Neural progenitor cell (in vitro differentiated cells): Measurements from ENCODE around the gene RHOD. TPM values are rescaled to one million over a fixed set of nuclear protein-coding genes. Genes with fewer than 3 reads are reported as not detected.
A peak's percentile ranks its signal among the peaks of the same experiment; 100 is the strongest.

Source experiments
- DNase-seq: peaks from one replicate; pipeline ENCODE4 v3.0.0-alpha.2; 2016; ENCODE audit warnings: low spot score
- H2AFZ ChIP-seq: fragments of 200-600 bp; sonication (generic); replicated peaks from 2 replicates; pipeline ENCODE4 v1.6.1; 2016; ENCODE audit warnings: antibody characterized with exemption
- H3F3A ChIP-seq: fragments of 200-600 bp; sonication (generic); 2 replicates; pipeline ENCODE4 v1.6.1; 2016; ENCODE audit warnings: antibody characterized with exemption, low read depth
- H3K27ac ChIP-seq: fragments of 200-600 bp; sonication (generic); 2 replicates; pipeline ENCODE4 v1.5.1; 2016; ENCODE audit warnings: mild to moderate bottlenecking
- H3K27me3 ChIP-seq: fragments of 200-600 bp; sonication (generic); 2 replicates; pipeline ENCODE4 v1.6.1; 2016; ENCODE audit warnings: mild to moderate bottlenecking, moderate library complexity
- H3K36me3 ChIP-seq: fragments of 200-600 bp; sonication (generic); 2 replicates; pipeline ENCODE4 v1.5.1; 2016
- H3K4me1 ChIP-seq: fragments of 200-600 bp; sonication (generic); 2 replicates; pipeline ENCODE4 v1.6.1; 2016; ENCODE audit warnings: mixed run types
- H3K4me2 ChIP-seq: fragments of 200-600 bp; sonication (generic); 2 replicates; pipeline ENCODE4 v1.6.1; 2016
- H3K4me3 ChIP-seq: fragments of 200-600 bp; sonication (generic); 2 replicates; pipeline ENCODE4 v1.5.1; 2016
- H3K79me2 ChIP-seq: fragments of 200-600 bp; sonication (generic); 2 replicates; pipeline ENCODE4 v1.6.1; 2016; ENCODE audit warnings: low read depth
- H3K9ac ChIP-seq: fragments of 200-600 bp; sonication (generic); 2 replicates; pipeline ENCODE4 v1.6.1; 2016
- H3K9me3 ChIP-seq: fragments of 200-600 bp; sonication (generic); 2 replicates; pipeline ENCODE4 v1.5.1; 2016; ENCODE audit warnings: low read depth
- H4K20me1 ChIP-seq: fragments of 200-600 bp; sonication (generic); 2 replicates; pipeline ENCODE4 v1.6.1; 2016; ENCODE audit warnings: low read depth
- H3K27ac Mint-ChIP-seq: 3 replicates; pipeline ENCODE4 v1.8.0; 2021; ENCODE audit warnings: mixed read lengths
- H3K27me3 Mint-ChIP-seq: 2 replicates; pipeline ENCODE4 v1.8.0; 2022; ENCODE audit warnings: low read depth, mild to moderate bottlenecking, inconsistent platforms, moderate library complexity, mixed read lengths; ENCODE audit not compliant: insufficient read depth
- H3K36me3 Mint-ChIP-seq: 3 replicates; pipeline ENCODE4 v1.8.0; 2021; ENCODE audit warnings: mixed read lengths
- H3K4me1 Mint-ChIP-seq: 3 replicates; pipeline ENCODE4 v1.8.0; 2021; ENCODE audit warnings: mixed read lengths
- H3K4me3 Mint-ChIP-seq: 3 replicates; pipeline ENCODE4 v1.8.0; 2021; ENCODE audit warnings: mild to moderate bottlenecking, moderate library complexity, mixed read lengths
- H3K9me3 Mint-ChIP-seq: 3 replicates; pipeline ENCODE4 v1.8.0; 2020; ENCODE audit warnings: mixed read lengths
- EZH2 ChIP-seq: fragments of 200-600 bp; sonication (generic); IDR thresholded peaks from 2 replicates; pipeline ENCODE4 v1.6.1; 2017; ENCODE audit warnings: antibody characterized with exemption, mild to moderate bottlenecking, moderate library complexity
- EZH2phosphoT487 ChIP-seq: fragments of 200-600 bp; sonication (generic); IDR thresholded peaks from 2 replicates; pipeline ENCODE4 v1.6.1; 2017; ENCODE audit warnings: antibody characterized with exemption
- total RNA-seq: library from RNA; depleted of rRNA; stranded (reverse); fragments of >200 nt; gene quantifications from 2 replicates; pipeline ENCODE4 v1.2.3, GENCODE V29; 2015; ENCODE audit warnings: low replicate concordance
- TF ChIP-seq, protein P1 (sequence below): fragments of 200-600 bp; sonication (generic); IDR thresholded peaks from 2 replicates; pipeline ENCODE4 v1.5.1; 2017; ENCODE audit warnings: antibody characterized with exemption, mild to moderate bottlenecking

RHOD gene
- total RNA-seq, 1 donor from 2014 or later: 6.6 TPM

DNA sequence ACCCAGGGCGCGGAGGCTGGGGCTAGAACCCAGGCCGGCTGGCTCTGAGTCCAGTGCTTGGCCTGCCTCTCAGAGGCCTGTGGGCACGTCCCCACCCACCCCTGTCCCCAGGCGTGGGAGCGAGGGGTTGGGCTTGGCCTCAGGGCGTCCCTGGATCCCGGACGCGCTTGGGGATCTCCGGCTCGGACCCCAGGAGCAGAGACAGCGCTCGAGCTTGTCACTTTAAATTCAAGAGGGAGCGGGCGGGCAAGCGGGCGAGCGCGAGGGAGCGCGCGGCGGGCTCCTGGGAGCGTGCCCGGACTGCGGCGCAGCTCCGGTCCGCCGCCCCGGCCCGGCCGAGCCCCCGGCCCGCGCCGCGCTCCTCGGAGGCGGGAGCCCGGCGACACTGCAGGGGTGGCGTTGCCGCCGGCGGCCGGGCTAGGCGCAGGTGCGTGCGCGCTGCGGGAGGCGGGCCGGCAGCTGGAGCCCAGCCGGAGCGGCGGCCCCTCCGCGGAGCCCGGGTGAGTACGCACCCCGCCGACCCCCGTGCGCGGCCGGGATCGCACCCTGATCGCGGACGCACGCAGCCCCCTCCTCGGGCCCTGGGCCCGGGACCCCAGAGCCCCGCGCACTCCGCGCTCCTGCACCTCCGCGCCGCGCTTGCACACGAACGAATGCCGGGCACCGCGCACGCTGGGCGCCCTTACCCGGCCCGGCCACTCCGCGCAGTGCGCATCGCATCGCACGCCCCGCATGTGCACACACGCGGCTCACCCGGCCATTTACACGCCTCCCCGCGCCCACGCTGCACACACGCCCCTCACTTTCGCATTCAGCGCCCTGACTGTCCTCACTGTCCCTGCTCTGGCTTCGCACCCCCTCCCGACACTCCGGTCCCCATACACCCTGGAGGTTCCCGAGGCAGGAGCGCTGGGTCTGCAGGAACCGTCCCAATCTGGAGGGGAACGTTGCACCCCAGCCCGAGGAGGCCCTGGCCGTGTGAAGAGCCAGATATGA is 33.4 kb upstream of the RHOD start, which contains the start of gene SYT12:
Gene SYT12 (plus strand): TSS at position 174 of the 996 bp plus-strand sequence. CDS start 7,011 bp downstream, outside the sequence.
- H3K4me3 Mint-ChIP-seq: peak within 1 kb of the TSS; percentile 85
- DNase-seq: peak; percentile 65
- H3K4me3 ChIP-seq: peak within 1 kb of the TSS; percentile 51

DNA sequence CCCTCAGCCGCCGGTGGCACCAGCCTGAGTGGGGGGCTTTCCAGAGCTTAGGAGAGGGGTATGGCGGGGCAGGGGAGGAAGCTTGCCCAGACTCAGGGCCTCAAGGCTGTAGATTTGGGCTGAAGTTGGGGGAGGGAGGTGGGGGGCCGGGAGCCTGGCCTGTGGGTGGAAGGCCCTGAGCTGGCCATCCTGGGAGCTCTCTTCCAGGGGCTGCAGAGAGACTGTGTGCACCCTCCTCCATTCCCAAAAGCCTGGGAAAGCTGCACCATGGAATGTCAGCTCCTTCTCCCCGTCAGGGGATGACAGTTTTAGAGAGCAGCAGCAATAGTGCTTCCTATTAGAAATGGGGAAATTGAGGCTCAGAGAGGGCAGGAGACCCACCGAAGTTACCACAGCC is 32.7 kb upstream of the RHOD start:
- TF ChIP-seq EZH2phosphoT487 (peak; percentile 24), EZH2 (no peak)
- TF ChIP-seq, protein P1, sequence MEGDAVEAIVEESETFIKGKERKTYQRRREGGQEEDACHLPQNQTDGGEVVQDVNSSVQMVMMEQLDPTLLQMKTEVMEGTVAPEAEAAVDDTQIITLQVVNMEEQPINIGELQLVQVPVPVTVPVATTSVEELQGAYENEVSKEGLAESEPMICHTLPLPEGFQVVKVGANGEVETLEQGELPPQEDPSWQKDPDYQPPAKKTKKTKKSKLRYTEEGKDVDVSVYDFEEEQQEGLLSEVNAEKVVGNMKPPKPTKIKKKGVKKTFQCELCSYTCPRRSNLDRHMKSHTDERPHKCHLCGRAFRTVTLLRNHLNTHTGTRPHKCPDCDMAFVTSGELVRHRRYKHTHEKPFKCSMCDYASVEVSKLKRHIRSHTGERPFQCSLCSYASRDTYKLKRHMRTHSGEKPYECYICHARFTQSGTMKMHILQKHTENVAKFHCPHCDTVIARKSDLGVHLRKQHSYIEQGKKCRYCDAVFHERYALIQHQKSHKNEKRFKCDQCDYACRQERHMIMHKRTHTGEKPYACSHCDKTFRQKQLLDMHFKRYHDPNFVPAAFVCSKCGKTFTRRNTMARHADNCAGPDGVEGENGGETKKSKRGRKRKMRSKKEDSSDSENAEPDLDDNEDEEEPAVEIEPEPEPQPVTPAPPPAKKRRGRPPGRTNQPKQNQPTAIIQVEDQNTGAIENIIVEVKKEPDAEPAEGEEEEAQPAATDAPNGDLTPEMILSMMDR: no peak
- no peak for DNase-seq
- H3K9me3 Mint-ChIP-seq: no peaks in the 10 kb centered on the region
- Histone ChIP-seq H3K27ac (no peak overlapping the region), H3K36me3 (no peaks in the 10 kb centered on the region), H3K9me3 (no peaks in the 10 kb centered on the region), H3K4me2 (peak overlapping the region; percentile 83), H3F3A (peaks cover 6% of the 10 kb centered on the region), H2AFZ (peak overlapping the region; percentile 15), H3K9ac (no peak overlapping the region), H3K79me2 (no peaks in the 10 kb centered on the region), H4K20me1 (peaks cover 13% of the 10 kb centered on the region), H3K4me1 (peaks cover 9% of the 10 kb centered on the region), H3K27me3 (peaks cover 50% of the 10 kb centered on the region), H3K4me3 (peak overlapping the region; percentile 51)
- H3K36me3 Mint-ChIP-seq: no peaks in the 10 kb centered on the region
- H3K27ac Mint-ChIP-seq: no peak overlapping the region
- H3K27me3 Mint-ChIP-seq: peaks cover 41% of the 10 kb centered on the region
- H3K4me3 Mint-ChIP-seq: no peak overlapping the region
- H3K4me1 Mint-ChIP-seq: peaks cover 3% of the 10 kb centered on the region

More for the DNA sequence above, 33.4 kb upstream of the RHOD start, which contains the start of gene SYT12:
- Mint-ChIP-seq H3K4me1 (peaks cover 5% of the 10 kb centered on the region), H3K27me3 (peaks cover 42% of the 10 kb centered on the region), H3K36me3 (no peaks in the 10 kb centered on the region), H3K27ac (no peak within 1 kb of the TSS), H3K9me3 (no peaks in the 10 kb centered on the region)
- no peak within 1 kb of the TSS for H3K9ac ChIP-seq
- TF ChIP-seq, protein P1: no peak
- peak; percentile 74 for TF ChIP-seq EZH2phosphoT487
- peak; percentile 85 for TF ChIP-seq EZH2
- peaks cover 50% of the 10 kb centered on the region for H3K27me3 ChIP-seq
- H2AFZ ChIP-seq: peak within 1 kb of the TSS; percentile 90
- H3F3A ChIP-seq: peaks cover 6% of the 10 kb centered on the region
- no peaks in the 10 kb centered on the region for H3K79me2 ChIP-seq
- H3K27ac ChIP-seq: no peak within 1 kb of the TSS
- no peaks in the 10 kb centered on the region for H3K9me3 ChIP-seq
- peaks cover 13% of the 10 kb centered on the region for H4K20me1 ChIP-seq
- H3K4me2 ChIP-seq: peak within 1 kb of the TSS; percentile 83
- H3K4me1 ChIP-seq: peaks cover 9% of the 10 kb centered on the region
- H3K36me3 ChIP-seq: no peaks in the 10 kb centered on the region

DNA sequence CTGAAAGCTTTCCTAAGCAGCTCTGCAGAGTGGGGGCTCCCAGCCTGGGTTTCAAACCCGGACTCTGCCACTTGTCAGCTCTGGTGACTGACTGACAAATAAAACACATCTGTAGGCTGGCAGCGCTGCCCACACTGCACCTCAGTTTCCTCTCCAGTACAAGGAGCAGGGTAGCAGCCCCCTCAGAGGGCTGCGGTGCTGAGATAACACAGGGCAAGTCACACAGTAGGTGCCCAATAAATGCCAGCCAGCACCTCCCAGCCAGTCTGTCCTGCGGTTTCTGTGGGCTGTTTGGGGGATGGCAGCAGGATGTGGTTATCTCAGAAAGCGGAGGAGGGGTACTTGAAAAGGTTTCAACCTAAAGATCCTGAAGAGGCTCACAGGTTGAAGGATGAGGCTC is 32.2 kb upstream of the RHOD start:
- peaks cover 50% of the 10 kb centered on the region for H3K27me3 ChIP-seq
- Mint-ChIP-seq H3K9me3 (no peaks in the 10 kb centered on the region), H3K4me1 (peaks cover 3% of the 10 kb centered on the region), H3K4me3 (peak overlapping the region; percentile 46), H3K27ac (no peak overlapping the region), H3K27me3 (peaks cover 39% of the 10 kb centered on the region), H3K36me3 (no peaks in the 10 kb centered on the region)
- H3K36me3 ChIP-seq: no peaks in the 10 kb centered on the region
- no peak overlapping the region for H3K4me2 ChIP-seq
- H2AFZ ChIP-seq: no peak overlapping the region
- peaks cover 9% of the 10 kb centered on the region for H3K4me1 ChIP-seq
- TF ChIP-seq EZH2phosphoT487 (no peak), EZH2 (no peak)
- TF ChIP-seq, protein P1: no peak
- no peak for DNase-seq
- H3K9ac ChIP-seq: no peak overlapping the region
- H3K27ac ChIP-seq: no peak overlapping the region
- H3F3A ChIP-seq: peaks cover 6% of the 10 kb centered on the region
- peaks cover 13% of the 10 kb centered on the region for H4K20me1 ChIP-seq
- H3K9me3 ChIP-seq: no peaks in the 10 kb centered on the region
- no peak overlapping the region for H3K4me3 ChIP-seq
- H3K79me2 ChIP-seq: no peaks in the 10 kb centered on the region
